ENCODE measurements around the gene COMMD2.

DNA sequence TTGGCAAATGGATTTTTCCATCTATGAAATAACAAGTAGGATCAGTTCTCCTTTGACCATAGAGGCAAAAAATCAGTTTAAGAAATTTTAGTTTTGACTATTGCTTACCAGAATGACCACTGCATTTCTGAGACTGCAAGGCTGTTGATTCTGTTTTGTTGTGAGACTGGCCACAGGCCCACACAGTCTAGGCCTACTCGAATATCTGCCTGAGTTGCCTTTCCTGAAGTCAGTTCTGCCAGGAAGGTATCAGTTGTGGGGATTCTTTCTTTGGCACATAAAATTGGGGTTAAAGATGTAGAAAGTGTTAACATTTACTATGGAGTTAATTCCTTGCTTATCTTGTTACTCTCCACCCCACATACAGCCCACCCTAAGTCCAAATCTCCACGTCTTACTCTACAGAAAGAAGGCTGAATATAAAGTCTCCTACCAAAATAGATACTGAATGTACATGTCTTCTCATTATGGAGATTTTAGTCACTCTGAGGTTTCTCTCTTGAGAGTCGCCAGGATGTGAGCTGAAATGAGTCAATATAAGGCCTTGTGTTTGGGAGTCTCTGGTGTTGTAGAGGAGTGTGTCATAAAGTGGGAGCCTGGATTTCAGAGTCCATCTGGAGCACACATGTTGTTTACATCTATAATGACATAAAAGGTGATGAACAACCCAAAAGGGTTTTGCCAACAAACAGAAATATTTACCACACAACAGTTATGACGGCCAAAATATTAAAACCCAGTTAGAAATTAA lies 49.4 kb downstream of the COMMD2 start:
- no peak for TF ChIP-seq JUN (CRISPR knock-in tag; IDR thresholded peaks at IDR 0.05)
- TF ChIP-seq, protein P1, sequence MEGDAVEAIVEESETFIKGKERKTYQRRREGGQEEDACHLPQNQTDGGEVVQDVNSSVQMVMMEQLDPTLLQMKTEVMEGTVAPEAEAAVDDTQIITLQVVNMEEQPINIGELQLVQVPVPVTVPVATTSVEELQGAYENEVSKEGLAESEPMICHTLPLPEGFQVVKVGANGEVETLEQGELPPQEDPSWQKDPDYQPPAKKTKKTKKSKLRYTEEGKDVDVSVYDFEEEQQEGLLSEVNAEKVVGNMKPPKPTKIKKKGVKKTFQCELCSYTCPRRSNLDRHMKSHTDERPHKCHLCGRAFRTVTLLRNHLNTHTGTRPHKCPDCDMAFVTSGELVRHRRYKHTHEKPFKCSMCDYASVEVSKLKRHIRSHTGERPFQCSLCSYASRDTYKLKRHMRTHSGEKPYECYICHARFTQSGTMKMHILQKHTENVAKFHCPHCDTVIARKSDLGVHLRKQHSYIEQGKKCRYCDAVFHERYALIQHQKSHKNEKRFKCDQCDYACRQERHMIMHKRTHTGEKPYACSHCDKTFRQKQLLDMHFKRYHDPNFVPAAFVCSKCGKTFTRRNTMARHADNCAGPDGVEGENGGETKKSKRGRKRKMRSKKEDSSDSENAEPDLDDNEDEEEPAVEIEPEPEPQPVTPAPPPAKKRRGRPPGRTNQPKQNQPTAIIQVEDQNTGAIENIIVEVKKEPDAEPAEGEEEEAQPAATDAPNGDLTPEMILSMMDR (IDR thresholded peaks at IDR 0.05) = no peak
- TF ChIP-seq, protein P2, sequence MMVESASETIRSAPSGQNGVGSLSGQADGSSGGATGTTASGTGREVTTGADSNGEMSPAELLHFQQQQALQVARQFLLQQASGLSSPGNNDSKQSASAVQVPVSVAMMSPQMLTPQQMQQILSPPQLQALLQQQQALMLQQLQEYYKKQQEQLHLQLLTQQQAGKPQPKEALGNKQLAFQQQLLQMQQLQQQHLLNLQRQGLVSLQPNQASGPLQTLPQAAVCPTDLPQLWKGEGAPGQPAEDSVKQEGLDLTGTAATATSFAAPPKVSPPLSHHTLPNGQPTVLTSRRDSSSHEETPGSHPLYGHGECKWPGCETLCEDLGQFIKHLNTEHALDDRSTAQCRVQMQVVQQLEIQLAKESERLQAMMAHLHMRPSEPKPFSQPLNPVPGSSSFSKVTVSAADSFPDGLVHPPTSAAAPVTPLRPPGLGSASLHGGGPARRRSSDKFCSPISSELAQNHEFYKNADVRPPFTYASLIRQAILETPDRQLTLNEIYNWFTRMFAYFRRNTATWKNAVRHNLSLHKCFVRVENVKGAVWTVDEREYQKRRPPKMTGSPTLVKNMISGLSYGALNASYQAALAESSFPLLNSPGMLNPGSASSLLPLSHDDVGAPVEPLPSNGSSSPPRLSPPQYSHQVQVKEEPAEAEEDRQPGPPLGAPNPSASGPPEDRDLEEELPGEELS (CRISPR knock-in tag; IDR thresholded peaks at IDR 0.05) = no peak
- TF ChIP-seq, protein P3, sequence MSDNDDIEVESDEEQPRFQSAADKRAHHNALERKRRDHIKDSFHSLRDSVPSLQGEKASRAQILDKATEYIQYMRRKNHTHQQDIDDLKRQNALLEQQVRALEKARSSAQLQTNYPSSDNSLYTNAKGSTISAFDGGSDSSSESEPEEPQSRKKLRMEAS (CRISPR knock-in tag; IDR thresholded peaks at IDR 0.05) = no peak
- no peak for TF ChIP-seq FOXP1 (CRISPR knock-in tag; IDR thresholded peaks at IDR 0.05; ENCODE audit: borderline replicate concordance)
- no peak for TF ChIP-seq ATF1 (CRISPR knock-in tag; IDR thresholded peaks at IDR 0.05)
- TF ChIP-seq, protein P4, sequence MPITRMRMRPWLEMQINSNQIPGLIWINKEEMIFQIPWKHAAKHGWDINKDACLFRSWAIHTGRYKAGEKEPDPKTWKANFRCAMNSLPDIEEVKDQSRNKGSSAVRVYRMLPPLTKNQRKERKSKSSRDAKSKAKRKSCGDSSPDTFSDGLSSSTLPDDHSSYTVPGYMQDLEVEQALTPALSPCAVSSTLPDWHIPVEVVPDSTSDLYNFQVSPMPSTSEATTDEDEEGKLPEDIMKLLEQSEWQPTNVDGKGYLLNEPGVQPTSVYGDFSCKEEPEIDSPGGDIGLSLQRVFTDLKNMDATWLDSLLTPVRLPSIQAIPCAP (CRISPR knock-in tag; IDR thresholded peaks at IDR 0.05) = no peak
